GM21360 (cell line): ENCODE data around the gene TEX2.
"Not testable (repeated sequence)": the region's sequence is repeated elsewhere in the genome, so short reads cannot be mapped to it uniquely, and the experiment has no call there.

Experiments used
- ATAC-seq: cut with Tn5 transposase; IDR thresholded peaks from one replicate; pipeline ENCODE4 v1.9.1; 2021; ENCODE audit warnings: mild to moderate bottlenecking, moderate library complexity; ENCODE audit not compliant: unreplicated experiment

The TEX2 gene

GRCh38 chr17:64186171-64187092 lies 76.6 kb downstream of the TEX2 start:
- ATAC-seq, result no peak

GRCh38 chr17:64185557-64185956 lies 77.5 kb downstream of the TEX2 start:
- ATAC-seq, result not testable (repeated sequence)

GRCh38 chr17:64185101-64185500 lies 78.0 kb downstream of the TEX2 start:
- no peak for ATAC-seq

- no peak for ATAC-seq
Observed at GRCh38 chr17:64183815-64184214, 79.2 kb downstream of the TEX2 start.

GRCh38 chr17:64182325-64183012 lies 80.6 kb downstream of the TEX2 start:
- ATAC-seq, result no peak

GRCh38 chr17:64180089-64181073 lies 82.7 kb downstream of the TEX2 start:
- no peak for ATAC-seq

- ATAC-seq, result not testable (repeated sequence)
Observed at GRCh38 chr17:64179024-64179423, 84.0 kb downstream of the TEX2 start.

- no peak for ATAC-seq
Observed at GRCh38 chr17:64178011-64178825, 84.8 kb downstream of the TEX2 start.

- no peak for ATAC-seq
Observed at GRCh38 chr17:64177311-64178010, 85.6 kb downstream of the TEX2 start.

GRCh38 chr17:64176556-64176955 lies 86.5 kb downstream of the TEX2 start:
- no peak for ATAC-seq

- no peak for ATAC-seq
Observed at GRCh38 chr17:64174686-64175456, 88.2 kb downstream of the TEX2 start.

GRCh38 chr17:64173646-64174045 lies 89.4 kb downstream of the TEX2 start:
- ATAC-seq, result no peak

- no peak for ATAC-seq
Observed at GRCh38 chr17:64172510-64172909, 90.5 kb downstream of the TEX2 start.

- no peak for ATAC-seq
Observed at GRCh38 chr17:64171041-64171440, 92.0 kb downstream of the TEX2 start.

GRCh38 chr17:64170286-64170685 lies 92.8 kb downstream of the TEX2 start:
- ATAC-seq, result no peak

- not testable (repeated sequence) for ATAC-seq
Observed at GRCh38 chr17:64167666-64168065, 95.4 kb downstream of the TEX2 start.

GRCh38 chr17:64166876-64167275 lies 96.2 kb downstream of the TEX2 start:
- ATAC-seq, result no peak

- ATAC-seq, result no peak
Observed at GRCh38 chr17:64165347-64165746, 97.7 kb downstream of the TEX2 start.
